ENCODE data around the gene NCMAP.

Gene NCMAP

DNA sequence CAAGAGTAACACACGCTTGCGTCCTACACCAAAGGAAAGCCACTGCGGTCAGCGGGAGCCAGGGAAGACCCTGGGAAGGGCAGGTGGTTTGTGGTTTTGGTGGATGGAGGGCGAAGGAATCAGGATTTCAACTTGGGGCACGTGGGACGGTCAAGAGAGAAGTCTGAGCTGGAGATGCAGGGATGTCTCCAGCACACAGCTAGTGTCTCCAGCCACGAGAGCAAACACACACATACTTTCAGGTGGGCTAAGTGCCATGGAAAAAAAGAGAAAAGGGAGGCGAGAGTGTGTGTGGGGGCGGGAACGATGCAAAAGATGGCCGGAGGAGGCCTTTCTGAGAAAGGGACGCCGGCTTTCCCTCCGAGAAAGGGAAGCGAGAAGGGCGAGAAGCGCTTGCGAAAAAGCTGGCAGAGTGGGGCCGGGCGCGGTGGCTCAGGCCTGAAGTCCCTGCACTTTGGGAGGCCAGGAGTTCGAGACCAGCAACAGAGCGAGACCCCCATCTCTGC lies 85.8 kb downstream of the NCMAP start:
- peak overlapping the region; percentile 97 for H3K4me3 ChIP-seq (ENCODE audit: insufficient read depth, low read depth, low read length)
- no peak overlapping the region for H3K27ac ChIP-seq (ENCODE audit: insufficient read depth, low read depth, low read length, poor library complexity, severe bottlenecking)
- WGBS, 2 experiments, result 51 to 54% methylated on average over 24 of the region's 24 CpGs
- H3K4me1 ChIP-seq (ENCODE audit: control insufficient read depth, insufficient read depth, low read length), result peaks cover 7% of the 10 kb centered on the region
- H3K36me3 ChIP-seq (ENCODE audit: control insufficient read depth, insufficient read depth, low read length), result peaks cover 19% of the 10 kb centered on the region
- no peaks in the 10 kb centered on the region for H3K27me3 ChIP-seq (ENCODE audit: control insufficient read depth, insufficient read depth, low read length, poor library complexity, severe bottlenecking)
- no peaks in the 10 kb centered on the region for H3K9me3 ChIP-seq (ENCODE audit: control insufficient read depth, low read length)

DNA sequence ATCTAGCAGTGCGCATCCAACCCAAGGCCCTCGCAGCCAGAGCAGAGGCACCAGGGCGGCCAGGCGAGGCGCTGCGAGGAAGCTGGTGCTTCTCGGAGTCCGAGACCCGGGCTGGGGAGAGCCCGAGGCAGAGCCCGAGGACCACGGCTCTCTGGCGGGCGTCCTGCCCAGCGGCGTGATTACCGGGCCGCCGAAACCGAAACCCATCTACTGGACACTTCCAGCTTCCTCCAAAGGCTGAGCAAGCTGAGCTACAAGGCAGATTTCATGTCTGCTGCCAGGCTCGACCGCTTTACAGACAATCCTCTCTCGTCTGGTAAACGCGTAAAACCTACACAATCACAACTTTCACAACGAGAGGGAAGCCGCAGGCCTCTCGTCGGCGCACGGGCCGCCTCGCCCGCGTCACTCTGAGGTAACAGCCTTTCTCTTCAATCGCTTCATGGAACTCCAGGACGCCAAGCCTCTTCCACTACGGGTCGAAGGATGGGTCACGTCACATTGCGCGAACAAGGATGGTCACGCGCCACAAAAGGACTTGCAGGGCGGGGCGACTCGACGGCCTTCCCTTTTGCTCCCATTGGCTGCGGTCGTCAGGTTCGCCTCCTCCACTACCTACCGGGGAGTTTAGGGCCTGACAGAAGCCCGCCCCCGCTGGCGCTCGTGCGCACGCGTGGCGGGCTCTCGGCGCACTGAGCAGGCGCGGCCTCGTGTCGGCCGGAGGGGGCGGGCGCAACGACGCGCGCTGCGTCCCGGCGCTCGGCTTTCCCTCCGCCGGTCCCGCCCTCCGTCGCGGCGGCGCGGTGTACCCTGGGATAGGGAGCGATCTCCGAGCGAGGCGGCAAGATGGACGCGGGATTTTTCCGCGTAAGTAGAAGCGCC lies 86.8 kb downstream of the NCMAP start, which contains the start of gene SRRM1:
Gene SRRM1 (plus strand): TSS at position 822 of the 882 bp plus-strand sequence. CDS start 25 bp downstream, at position 847.
- Histone ChIP-seq H3K27me3 (ENCODE audit: control insufficient read depth, insufficient read depth, low read length, poor library complexity, severe bottlenecking) (no peaks in the 10 kb centered on the region), H3K27ac (ENCODE audit: insufficient read depth, low read depth, low read length, poor library complexity, severe bottlenecking) (peak within 1 kb of the TSS; percentile 98), H3K4me1 (ENCODE audit: control insufficient read depth, insufficient read depth, low read length) (peaks cover 7% of the 10 kb centered on the region), H3K36me3 (ENCODE audit: control insufficient read depth, insufficient read depth, low read length) (peaks cover 29% of the 10 kb centered on the region), H3K9me3 (ENCODE audit: control insufficient read depth, low read length) (no peaks in the 10 kb centered on the region), H3K4me3 (ENCODE audit: insufficient read depth, low read depth, low read length) (peak within 1 kb of the TSS; percentile 97)
- 0% methylated on average over 95 of the region's 95 CpGs for WGBS, 2 experiments

DNA sequence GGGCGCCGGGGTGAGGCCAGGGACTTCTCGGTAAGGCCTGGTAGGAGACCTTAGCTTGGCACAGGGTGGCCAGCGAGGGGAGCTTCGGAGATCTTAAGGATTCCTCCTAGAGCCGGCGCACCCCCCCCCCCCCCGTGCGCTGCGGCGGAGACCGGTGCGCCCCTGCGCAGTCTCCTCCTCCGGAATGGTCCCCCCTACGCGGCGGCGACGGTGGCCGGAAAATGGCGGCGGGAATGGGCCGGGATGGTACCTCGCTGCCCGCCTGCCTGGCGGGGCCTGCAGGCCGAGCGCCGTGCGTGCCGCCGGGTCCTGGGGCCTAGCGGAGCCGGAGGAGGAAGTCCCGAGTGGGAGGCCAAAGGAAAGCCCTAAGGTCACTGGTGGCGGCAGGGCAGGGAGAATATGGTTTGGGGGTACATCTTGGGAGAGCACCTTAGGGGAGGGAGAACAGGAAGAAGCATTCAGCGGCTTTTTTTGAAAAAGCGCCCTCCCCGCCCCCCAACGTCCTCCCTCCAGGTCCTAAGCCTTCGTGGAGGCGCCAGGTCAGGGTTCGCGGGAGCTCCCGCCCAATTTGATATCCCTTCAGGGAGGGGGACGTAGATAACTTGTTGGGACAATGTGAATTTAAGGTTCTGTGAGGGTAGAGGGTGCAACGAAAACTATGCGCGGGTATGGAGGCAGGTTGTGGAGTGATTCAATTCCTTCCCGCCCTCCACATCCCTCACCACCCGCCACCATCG lies 87.6 kb downstream of the NCMAP start:
- H3K27me3 ChIP-seq (ENCODE audit: control insufficient read depth, insufficient read depth, low read length, poor library complexity, severe bottlenecking), result no peaks in the 10 kb centered on the region
- H3K4me3 ChIP-seq (ENCODE audit: insufficient read depth, low read depth, low read length), result peak overlapping the region; percentile 97
- H3K9me3 ChIP-seq (ENCODE audit: control insufficient read depth, low read length), result no peaks in the 10 kb centered on the region
- H3K36me3 ChIP-seq (ENCODE audit: control insufficient read depth, insufficient read depth, low read length), result peaks cover 37% of the 10 kb centered on the region
- 0% methylated on average over 53 of the region's 53 CpGs for WGBS, 2 experiments
- H3K4me1 ChIP-seq (ENCODE audit: control insufficient read depth, insufficient read depth, low read length), result peaks cover 7% of the 10 kb centered on the region
- peak overlapping the region; percentile 62 for H3K27ac ChIP-seq (ENCODE audit: insufficient read depth, low read depth, low read length, poor library complexity, severe bottlenecking)

DNA sequence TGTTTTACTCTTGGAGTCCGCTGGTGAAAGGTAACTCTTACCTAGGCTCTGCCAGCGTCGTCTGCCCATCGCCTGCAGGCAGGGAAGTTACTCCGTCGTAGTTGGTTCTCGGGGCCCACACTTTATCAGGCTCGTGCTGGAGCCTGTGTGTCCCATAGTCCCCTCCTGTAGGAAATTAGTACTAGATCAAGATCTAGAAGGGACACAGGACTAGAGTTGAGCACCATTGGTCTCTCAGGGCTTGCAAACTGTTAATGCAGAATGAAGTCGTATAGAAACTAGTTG lies 88.2 kb downstream of the NCMAP start:
- Histone ChIP-seq H3K4me1 (ENCODE audit: control insufficient read depth, insufficient read depth, low read length) (peaks cover 7% of the 10 kb centered on the region), H3K27ac (ENCODE audit: insufficient read depth, low read depth, low read length, poor library complexity, severe bottlenecking) (no peak overlapping the region)
- WGBS, 2 experiments, result 2 to 4% methylated on average over 9 of the region's 9 CpGs

DNA sequence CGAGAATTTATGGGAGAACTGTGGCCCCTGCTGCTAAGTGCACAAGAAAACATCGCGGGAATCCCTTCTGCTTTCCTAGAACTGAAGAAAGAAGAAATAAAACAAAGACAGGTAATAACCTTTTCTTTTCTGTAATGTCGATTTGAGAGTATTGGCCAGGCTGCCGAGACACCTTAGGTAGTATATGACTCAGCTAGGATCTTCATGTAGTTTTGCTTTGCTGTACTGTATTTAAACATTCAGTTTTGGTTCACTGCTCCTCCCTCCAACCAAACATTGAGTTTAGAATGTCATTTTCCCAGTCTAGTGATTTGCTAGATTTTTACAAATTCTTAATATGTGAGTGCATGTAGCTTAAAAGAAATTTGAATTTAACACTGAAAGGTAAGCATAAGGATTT lies 93.0 kb downstream of the NCMAP start:
- Histone ChIP-seq H3K36me3 (ENCODE audit: control insufficient read depth, insufficient read depth, low read length) (peaks cover 77% of the 10 kb centered on the region), H3K9me3 (ENCODE audit: control insufficient read depth, low read length) (no peaks in the 10 kb centered on the region), H3K27me3 (ENCODE audit: control insufficient read depth, insufficient read depth, low read length, poor library complexity, severe bottlenecking) (no peaks in the 10 kb centered on the region), H3K4me1 (ENCODE audit: control insufficient read depth, insufficient read depth, low read length) (peaks cover 7% of the 10 kb centered on the region), H3K4me3 (ENCODE audit: insufficient read depth, low read depth, low read length) (no peak overlapping the region), H3K27ac (ENCODE audit: insufficient read depth, low read depth, low read length, poor library complexity, severe bottlenecking) (no peak overlapping the region)
- 97 to 98% methylated on average over 5 of the region's 5 CpGs for WGBS, 2 experiments

More for the DNA sequence above, 88.2 kb downstream of the NCMAP start:
- H3K27me3 ChIP-seq (ENCODE audit: control insufficient read depth, insufficient read depth, low read length, poor library complexity, severe bottlenecking), result no peaks in the 10 kb centered on the region
- no peaks in the 10 kb centered on the region for H3K9me3 ChIP-seq (ENCODE audit: control insufficient read depth, low read length)
- peaks cover 42% of the 10 kb centered on the region for H3K36me3 ChIP-seq (ENCODE audit: control insufficient read depth, insufficient read depth, low read length)
- H3K4me3 ChIP-seq (ENCODE audit: insufficient read depth, low read depth, low read length), result peak overlapping the region; percentile 97

DNA sequence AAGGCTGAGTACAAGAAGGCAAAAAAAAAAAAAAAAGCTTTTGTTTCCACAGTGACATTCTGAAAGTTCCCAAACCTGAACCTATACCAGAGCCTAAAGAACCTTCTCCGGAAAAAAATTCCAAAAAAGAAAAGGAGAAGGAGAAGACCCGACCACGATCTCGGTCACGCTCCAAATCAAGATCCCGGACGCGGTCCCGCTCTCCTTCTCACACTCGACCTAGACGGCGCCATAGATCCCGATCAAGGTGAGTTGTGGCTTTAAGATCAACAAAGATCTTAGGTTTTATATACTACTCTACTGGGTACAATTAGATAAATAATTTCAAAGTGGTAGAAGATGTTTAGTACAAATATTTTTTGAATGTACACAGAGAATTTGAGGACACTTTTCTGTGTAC lies 96.5 kb downstream of the NCMAP start:
- H3K36me3 ChIP-seq (ENCODE audit: control insufficient read depth, insufficient read depth, low read length), result peaks cover 83% of the 10 kb centered on the region
- H3K4me3 ChIP-seq (ENCODE audit: insufficient read depth, low read depth, low read length), result no peak overlapping the region
- no peaks in the 10 kb centered on the region for H3K9me3 ChIP-seq (ENCODE audit: control insufficient read depth, low read length)
- no peaks in the 10 kb centered on the region for H3K4me1 ChIP-seq (ENCODE audit: control insufficient read depth, insufficient read depth, low read length)
- WGBS, 2 experiments, result 95% methylated on average over 13 of the region's 13 CpGs
- H3K27ac ChIP-seq (ENCODE audit: insufficient read depth, low read depth, low read length, poor library complexity, severe bottlenecking), result no peak overlapping the region
- H3K27me3 ChIP-seq (ENCODE audit: control insufficient read depth, insufficient read depth, low read length, poor library complexity, severe bottlenecking), result no peaks in the 10 kb centered on the region

DNA sequence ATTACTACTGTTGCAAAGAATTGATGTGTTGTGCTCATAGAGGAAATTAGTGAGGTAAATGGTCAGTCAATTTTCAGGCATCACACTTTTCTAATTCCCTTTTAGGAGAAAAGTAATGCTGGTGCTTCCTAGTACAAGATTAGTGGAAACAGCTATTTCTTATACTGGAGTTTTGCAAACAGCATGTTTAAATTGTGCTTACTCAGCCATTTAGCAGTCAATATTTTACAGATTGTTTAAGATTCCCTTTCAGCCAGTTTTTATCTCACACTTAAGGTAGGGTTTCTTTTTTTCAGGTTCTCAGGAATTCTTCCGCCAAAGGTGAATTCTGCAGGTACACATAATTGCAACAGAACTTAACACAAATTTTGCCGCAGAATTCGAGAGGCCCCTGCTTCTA lies 98.1 kb downstream of the NCMAP start:
- Histone ChIP-seq H3K36me3 (ENCODE audit: control insufficient read depth, insufficient read depth, low read length) (peaks cover 78% of the 10 kb centered on the region), H3K4me3 (ENCODE audit: insufficient read depth, low read depth, low read length) (no peak overlapping the region), H3K27me3 (ENCODE audit: control insufficient read depth, insufficient read depth, low read length, poor library complexity, severe bottlenecking) (no peaks in the 10 kb centered on the region), H3K4me1 (ENCODE audit: control insufficient read depth, insufficient read depth, low read length) (no peaks in the 10 kb centered on the region), H3K9me3 (ENCODE audit: control insufficient read depth, low read length) (no peaks in the 10 kb centered on the region), H3K27ac (ENCODE audit: insufficient read depth, low read depth, low read length, poor library complexity, severe bottlenecking) (no peak overlapping the region)
- 94 to 96% methylated on average over 3 of the region's 3 CpGs for WGBS, 2 experiments

DNA sequence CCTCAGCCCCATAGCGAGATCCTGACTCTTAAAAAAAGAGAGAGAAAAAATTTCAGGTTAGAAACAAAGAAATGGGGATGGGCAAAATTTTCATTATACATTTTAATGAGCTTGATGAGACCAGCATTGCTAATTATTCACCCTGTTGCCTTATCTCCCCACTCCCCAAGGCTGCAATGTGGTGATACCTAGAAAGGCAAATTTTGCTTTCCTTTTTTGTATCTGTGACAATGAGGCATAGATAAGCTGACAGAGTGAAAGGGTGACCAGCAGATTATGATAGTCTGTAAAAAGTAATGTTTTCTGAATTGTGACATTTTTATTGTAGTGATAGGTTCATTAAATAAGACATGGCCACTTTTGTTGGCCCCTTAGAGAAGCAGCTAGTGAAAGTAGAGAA lies 100.2 kb downstream of the NCMAP start:
- H3K9me3 ChIP-seq (ENCODE audit: control insufficient read depth, low read length), result no peaks in the 10 kb centered on the region
- 92 to 94% methylated on average over 1 of the region's 1 CpG for WGBS, 2 experiments
- peaks cover 63% of the 10 kb centered on the region for H3K36me3 ChIP-seq (ENCODE audit: control insufficient read depth, insufficient read depth, low read length)

DNA sequence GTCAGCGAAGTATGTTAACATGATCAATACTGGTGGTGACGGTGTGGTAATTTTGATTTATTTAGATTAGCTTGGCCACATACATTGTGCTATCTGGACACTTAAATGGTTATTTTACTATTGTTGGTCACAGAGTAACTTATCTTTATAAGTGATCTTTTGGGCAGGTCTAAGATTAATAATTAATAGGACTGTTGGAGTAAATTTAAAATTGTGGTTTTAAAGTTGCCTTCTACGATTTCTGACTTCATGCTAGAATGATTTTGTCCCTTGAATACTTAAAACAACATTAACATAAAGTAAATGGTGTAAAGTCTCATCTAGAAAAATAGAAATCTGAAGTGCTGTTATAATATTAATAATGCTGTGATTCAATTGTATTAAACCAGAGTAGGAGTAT lies 101.9 kb downstream of the NCMAP start:
- Histone ChIP-seq H3K4me3 (ENCODE audit: insufficient read depth, low read depth, low read length) (no peak overlapping the region), H3K9me3 (ENCODE audit: control insufficient read depth, low read length) (no peaks in the 10 kb centered on the region), H3K4me1 (ENCODE audit: control insufficient read depth, insufficient read depth, low read length) (no peaks in the 10 kb centered on the region), H3K27ac (ENCODE audit: insufficient read depth, low read depth, low read length, poor library complexity, severe bottlenecking) (no peak overlapping the region), H3K36me3 (ENCODE audit: control insufficient read depth, insufficient read depth, low read length) (peaks cover 75% of the 10 kb centered on the region), H3K27me3 (ENCODE audit: control insufficient read depth, insufficient read depth, low read length, poor library complexity, severe bottlenecking) (no peaks in the 10 kb centered on the region)
- WGBS, 2 experiments, result 96% methylated on average over 2 of the region's 3 CpGs

More for the DNA sequence above, 100.2 kb downstream of the NCMAP start:
- Histone ChIP-seq H3K4me3 (ENCODE audit: insufficient read depth, low read depth, low read length) (no peak overlapping the region), H3K4me1 (ENCODE audit: control insufficient read depth, insufficient read depth, low read length) (no peaks in the 10 kb centered on the region), H3K27ac (ENCODE audit: insufficient read depth, low read depth, low read length, poor library complexity, severe bottlenecking) (no peak overlapping the region), H3K27me3 (ENCODE audit: control insufficient read depth, insufficient read depth, low read length, poor library complexity, severe bottlenecking) (no peaks in the 10 kb centered on the region)
